ENCODE results near the gene LRRC58. TPM values are rescaled to one million over a fixed set of nuclear protein-coding genes. Genes with fewer than 3 reads are reported as not detected.

LRRC58 gene
- 13.2 to 17.0 TPM (median 15.5 TPM) in 5 replicates for total RNA-seq (2022; extraction: Qiagen RNA extraction; ENCODE audit: low read depth)

GRCh38 chr3:120348991-120349854 lies at the start of gene LRRC58:
Gene LRRC58, minus strand, starts transcription at chr3:120349354. Its CDS starts 111 bp downstream, at chr3:120349243.

GRCh38 chr3:120284747-120285507 lies 64.2 kb downstream of the LRRC58 start, which contains the start of gene GPR156:
Gene GPR156, minus strand, starts transcription at chr3:120285222. Its CDS starts 41,124 bp downstream, at chr3:120244098.

Other genes starting within 250 kb of the LRRC58 start
- gene GPR156, start 64.1 kb downstream of the LRRC58 start, total RNA-seq (2022; extraction: Qiagen RNA extraction; ENCODE audit: low read depth): 0.34 to 1.2 TPM (median 0.48 TPM) in 5 replicates
- 56.5 to 90.5 TPM (median 70.8 TPM) in 5 replicates for gene FSTL1, start 101.6 kb upstream of the LRRC58 start, total RNA-seq (2022; extraction: Qiagen RNA extraction; ENCODE audit: low read depth)
- gene NDUFB4, start 247.0 kb upstream of the LRRC58 start, total RNA-seq (2022; extraction: Qiagen RNA extraction; ENCODE audit: low read depth): 210 to 303 TPM (median 231 TPM) in 5 replicates

Measured in A549 treated with CpdA at 1 μM for 4 hours (cell line).